ENCODE measurements around the gene OR5L1.

OR5L1 gene

GRCh38 chr11:55811067-55811466 is at the start of gene OR5L1:
TSS of gene OR5L1 (plus strand) at chr11:55811367. CDS start at chr11:55811467, 100 bp downstream.
- DNase-seq = no peak

DNA sequence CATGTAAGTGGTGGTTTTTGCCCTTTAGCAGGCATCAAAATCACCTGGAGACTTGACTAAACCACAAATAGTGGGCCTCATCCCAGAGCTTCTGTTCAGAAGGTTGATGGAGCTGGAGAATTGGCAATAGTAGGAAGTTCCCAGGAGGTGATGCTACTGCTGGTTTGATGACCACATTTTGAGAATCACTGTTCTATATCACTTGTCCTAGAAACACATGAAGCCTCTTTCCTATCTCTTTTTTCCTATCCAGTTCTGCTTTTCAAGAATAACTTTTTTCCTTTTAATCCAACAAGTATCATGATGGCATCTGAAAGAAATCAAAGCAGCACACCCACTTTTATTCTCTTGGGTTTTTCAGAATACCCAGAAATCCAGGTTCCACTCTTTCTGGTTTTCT is 38.0 kb upstream of the OR5L1 start, which contains the start of gene OR5D13:
OR5D13 (plus strand) TSS at position 301 of the 400 bp plus-strand sequence; CDS start at position 301, 0 bp downstream.
- no peak for DNase-seq

- no peak for DNase-seq
These were observed 19.6 kb upstream of the OR5L1 start for GRCh38 chr11:55791606-55792005.

GRCh38 chr11:55793321-55793720 is 17.8 kb upstream of the OR5L1 start:
- no peak for DNase-seq

GRCh38 chr11:55795256-55795655 is 15.9 kb upstream of the OR5L1 start, which contains the start of gene OR5D14:
TSS of gene OR5D14 (plus strand) at chr11:55795556. CDS start at chr11:55795556, 0 bp downstream.
- DNase-seq = no peak

DNA sequence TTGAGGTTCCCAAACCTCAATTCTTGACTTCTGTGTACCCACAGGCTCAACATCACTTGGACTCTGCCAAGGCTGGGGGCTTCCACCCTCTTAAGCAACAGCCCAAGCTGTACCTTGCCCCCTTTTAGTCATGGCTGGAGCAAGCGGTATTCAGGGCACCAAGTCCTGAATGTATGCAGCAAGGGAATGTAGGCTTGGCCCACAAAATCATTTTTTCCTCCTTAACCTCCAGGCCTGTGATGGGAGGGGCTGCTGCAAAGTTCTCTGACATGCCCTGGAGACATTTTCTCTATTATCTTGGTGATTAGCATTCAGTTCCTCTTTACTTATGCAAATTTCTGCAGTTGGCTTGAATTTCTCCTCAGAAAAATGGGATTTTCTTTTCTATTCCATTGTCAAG is 4.9 kb upstream of the OR5L1 start:
- no peak for DNase-seq

DNA sequence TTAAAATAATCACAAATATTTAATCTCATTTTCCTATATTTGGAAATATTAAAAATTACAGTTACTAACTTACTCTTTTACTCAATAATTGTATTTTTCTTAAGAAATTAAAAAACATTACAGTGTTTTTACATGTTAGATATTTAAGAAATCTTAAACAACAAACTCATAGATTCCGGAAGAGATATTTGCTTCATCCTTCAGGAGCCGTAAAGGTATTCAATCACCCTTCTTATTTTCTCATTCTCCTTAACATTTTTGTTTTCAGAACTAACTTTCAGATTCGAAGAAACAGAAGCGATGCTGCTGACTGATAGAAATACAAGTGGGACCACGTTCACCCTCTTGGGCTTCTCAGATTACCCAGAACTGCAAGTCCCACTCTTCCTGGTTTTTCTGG is 8.2 kb downstream of the OR5L1 start, which contains the start of gene OR5D18:
OR5D18 (plus strand) TSS at position 301 of the 400 bp plus-strand sequence; CDS start at position 301, 0 bp downstream.
- DNase-seq = no peak

- DNase-seq = no peak
These were observed 15.8 kb downstream of the OR5L1 start, which contains the start of gene OR5L2 for GRCh38 chr11:55826919-55827318. TSS of gene OR5L2 (plus strand) at chr11:55827219. CDS start at chr11:55827219, 0 bp downstream.

DNA sequence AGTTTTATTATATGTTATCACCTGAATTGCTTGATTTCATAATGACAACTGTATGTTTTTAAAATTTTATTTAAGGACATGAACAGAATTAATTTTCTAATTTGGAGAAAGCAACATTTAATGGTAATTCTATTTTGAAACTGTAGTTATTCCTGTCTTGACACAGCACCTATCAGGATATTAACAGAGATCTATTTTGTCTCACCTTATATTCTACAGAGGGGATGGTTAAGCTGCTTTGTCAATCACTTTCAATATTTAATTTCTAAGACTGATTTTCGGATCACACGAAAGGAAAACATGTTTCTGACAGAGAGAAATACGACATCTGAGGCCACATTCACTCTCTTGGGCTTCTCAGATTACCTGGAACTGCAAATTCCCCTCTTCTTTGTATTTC is 27.3 kb downstream of the OR5L1 start, which contains the start of gene OR5D16:
OR5D16 (plus strand) TSS at position 301 of the 400 bp plus-strand sequence; CDS start at position 301, 0 bp downstream.
- DNase-seq = no peak

DNA sequence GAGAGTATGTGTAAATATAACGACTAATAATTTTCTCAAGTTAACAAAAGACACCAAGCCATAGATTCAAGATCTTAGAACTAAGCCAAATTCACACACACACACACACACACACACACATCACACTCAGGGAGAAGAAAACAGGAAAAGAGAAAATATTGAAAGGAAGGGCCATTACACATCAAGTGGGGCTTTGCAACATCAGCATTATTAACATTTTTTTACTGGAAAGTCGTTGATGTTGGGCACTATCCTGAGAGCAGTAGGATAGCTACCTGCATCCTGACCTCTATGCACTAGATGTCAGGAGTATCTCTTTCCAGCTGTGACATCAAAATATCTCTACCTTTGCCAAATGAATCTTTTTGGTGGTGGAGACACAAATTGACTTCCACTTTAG is 36.3 kb downstream of the OR5L1 start:
- DNase-seq = no peak

- DNase-seq = no peak
These were observed 37.9 kb downstream of the OR5L1 start for GRCh38 chr11:55849037-55849436.

GRCh38 chr11:55852141-55852540 is 41.0 kb downstream of the OR5L1 start:
- no peak for DNase-seq

- no peak for DNase-seq
These were observed 43.5 kb downstream of the OR5L1 start for GRCh38 chr11:55854704-55855103.

Measured in activated CD4-positive, alpha-beta T cell treated with anti-CD3 and anti-CD28 coated beads, Interleukin-2, amount 50 U/mL, for 4 hours (primary cell).